Measurements from ENCODE around the gene GBGT1. TPM values are rescaled to one million over a fixed set of nuclear protein-coding genes. Genes with fewer than 3 reads are reported as not detected.

GBGT1 gene
- total and polyA plus RNA-seq, 9 of the 15 experiments (the other 6 are each of a cell fraction or from before 2014, with no cell fraction given), result 0.55 to 25.8 (median 13.7) TPM

DNA sequence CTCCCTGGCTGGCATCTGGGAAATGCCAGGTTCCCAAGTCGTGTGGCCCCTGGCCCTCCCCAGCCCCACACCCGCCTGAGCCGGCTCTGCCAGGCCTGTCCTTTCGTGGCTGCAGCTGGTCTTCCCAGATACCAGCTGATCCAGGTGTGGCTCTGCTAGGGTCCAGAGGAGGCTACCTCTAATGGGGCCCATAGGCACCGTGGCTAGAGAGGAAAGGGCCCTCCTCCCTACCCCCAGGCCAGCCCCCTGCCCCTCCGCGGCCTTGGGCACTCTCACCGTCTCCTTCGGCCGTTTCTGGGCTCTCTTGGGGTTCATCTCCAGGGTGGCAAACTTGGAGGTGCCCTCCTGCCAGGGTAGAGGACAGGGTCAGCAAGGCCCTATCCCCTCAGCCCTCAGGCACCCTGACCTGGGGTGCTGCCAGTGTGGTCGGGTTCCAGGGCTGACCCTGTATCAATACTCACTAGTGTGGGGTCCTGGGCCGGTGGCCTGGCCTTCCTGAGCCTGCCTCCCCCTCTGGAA, 59.7 kb downstream of the GBGT1 start:
- DNase-seq (ENCODE audit: extremely low read depth in 1 of 4, low spot score in 3 of 4), result no peak
- ChIA-PET CTCF (ENCODE audit: low intra/inter-chr PET ratio) (interaction anchor here (3.0 to 3.7 kb wide), 2 partner anchors 40 to 43 kb away, joined by 26 read pairs; no protein-coding TSS in a partner anchor), POLR2A (interaction anchor here (0.5 to 1.3 kb wide), 4 partner anchors 11 to 44 kb away, joined by 3 read pairs; no protein-coding TSS in a partner anchor)
- peaks cover 3% of the 10 kb centered on the region for H3K9me1 ChIP-seq (ENCODE audit: control insufficient read depth, insufficient read depth, low read length)
- H2AFZ ChIP-seq (ENCODE audit: low read depth, low read length), result no peak overlapping the region
- FAIRE-seq, result no peak
- intact Hi-C loops (cut with micrococcal nuclease), result loop anchor here (1.0 to 2.0 kb wide), 2 partner anchors 40 to 77 kb away; no protein-coding TSS in a partner anchor
- no TSS peak for BruUV-seq (replicated peaks)
- no peaks in the 10 kb centered on the region for H3K79me2 ChIP-seq (ENCODE audit: control insufficient read depth, insufficient read depth, low read length)
- in situ Hi-C loops (cut with MboI), result no loop called here
- peaks cover 0 to 12% of the 10 kb centered on the region in 2 experiments; a peak in 2 of 5 replicates for H3K4me1 ChIP-seq (replicated peaks in 1 of 2; ENCODE audit: control insufficient read depth in 2 of 2, insufficient read depth in 2 of 2, low read length in 2 of 2)
- no peak for ATAC-seq
- H3K36me3 ChIP-seq (ENCODE audit: control insufficient read depth, insufficient read depth, low read length), result peaks cover 95% of the 10 kb centered on the region; the same call in 2 of the 3 replicates
- H3K9me3 ChIP-seq (replicated peaks; ENCODE audit: control insufficient read depth, insufficient read depth, low read depth, low read length), result peaks cover 2% of the 10 kb centered on the region; the same call in 1 of the 2 replicates
- H4K20me1 ChIP-seq (replicated peaks; ENCODE audit: control insufficient read depth, insufficient read depth, low read length), result peaks cover 8% of the 10 kb centered on the region; the same call in 1 of the 2 replicates
- H3K27ac ChIP-seq (ENCODE audit: extremely low read depth, low read depth, low read length), result no peak overlapping the region
- no peaks in the 10 kb centered on the region for H3K27me3 ChIP-seq (ENCODE audit: control insufficient read depth in 2 of 2, insufficient read depth in 2 of 2, low read length in 2 of 2)
- WGBS (ENCODE audit: insufficient coverage, low coverage, missing lambda C conversion rate), result 89% methylated on average over 9 of the region's 12 CpGs
- no peak overlapping the region for H3K9ac ChIP-seq (ENCODE audit: insufficient read depth in 1 of 2, low read depth in 2 of 2, low read length in 2 of 2)
- H3K4me2 ChIP-seq (ENCODE audit: insufficient read depth, low read length), result no peak overlapping the region
- H3K4me3 ChIP-seq, result no peak overlapping the region
- TF ChIP-seq FOXA1 (IDR thresholded peaks at IDR 0.05; ENCODE audit: borderline replicate concordance), result no peak
- no peak for TF ChIP-seq RERE (CRISPR knock-in tag; IDR thresholded peaks at IDR 0.05; ENCODE audit: borderline replicate concordance)
- TF ChIP-seq ZNF668 (CRISPR knock-in tag; IDR thresholded peaks at IDR 0.05), result no peak
- no peak for TF ChIP-seq TAF1 (IDR thresholded peaks at IDR 0.05; ENCODE audit: control insufficient read depth, extremely low read depth, insufficient read depth, low read length, severe bottlenecking)

All from K562 (cell line).